ENCODE data around the gene FAM13A. TPM values are rescaled to one million over a fixed set of nuclear protein-coding genes. Genes with fewer than 3 reads are reported as not detected.

Gene FAM13A
- total and polyA plus RNA-seq, 9 of the 15 experiments (the other 6 are each of a cell fraction or from before 2014, with no cell fraction given) = 11.3 to 23.3 (median 14.7) TPM

- TF ChIP-seq TEAD4 (IDR thresholded peaks at IDR 0.05; ENCODE audit: low read length) = 0 out of 2 replicates have a peak, but pooled peaks have one; percentile 14
- no peak for TF ChIP-seq TEAD4 (CRISPR knock-in tag; IDR thresholded peaks at IDR 0.05; ENCODE audit: borderline replicate concordance)
- no peak for TF ChIP-seq E2F8 (IDR thresholded peaks at IDR 0.05; ENCODE audit: low read depth, partially characterized antibody)
- peak; percentile 47; the same call in 1 of the 2 replicates for TF ChIP-seq NFIC (IDR thresholded peaks at IDR 0.05)
- TF ChIP-seq KAT2B (IDR thresholded peaks at IDR 0.05; ENCODE audit: low read depth, low read length) = no peak
- no peak for TF ChIP-seq SMC3 (conservative IDR thresholded peaks at IDR 0.05; ENCODE audit: insufficient read depth, low read depth, low read length)
- TF ChIP-seq ASH1L (IDR thresholded peaks at IDR 0.05; ENCODE audit: borderline replicate concordance, low read depth, partially characterized antibody) = no peak
- TF ChIP-seq RBFOX2 (IDR thresholded peaks at IDR 0.05; ENCODE audit: low read depth, low read length) = no peak
- no peak for TF ChIP-seq KDM2B (CRISPR knock-in tag; IDR thresholded peaks at IDR 0.05)
- peak; percentile 47; the same call in 1 of the 2 replicates for TF ChIP-seq NCOR1 (IDR thresholded peaks at IDR 0.05)
- TF ChIP-seq FOXA3 (CRISPR knock-in tag; conservative IDR thresholded peaks at IDR 0.05 in 1 of 2, IDR thresholded peaks at IDR 0.05 in 1 of 2) = no peak
- no peak for TF ChIP-seq ZNF511 (CRISPR knock-in tag; IDR thresholded peaks at IDR 0.05)
- TF ChIP-seq SUPT5H (IDR thresholded peaks at IDR 0.05) = no peak
- TF ChIP-seq HDGF (IDR thresholded peaks at IDR 0.05) = no peak
- TF ChIP-seq ZFX (CRISPR knock-in tag; IDR thresholded peaks at IDR 0.05) = no peak
- no peak for TF ChIP-seq BRD4 (IDR thresholded peaks at IDR 0.05)
- no peak for TF ChIP-seq ZNF277 (CRISPR knock-in tag; IDR thresholded peaks at IDR 0.05; ENCODE audit: borderline replicate concordance)
- TF ChIP-seq POU5F1 (IDR thresholded peaks at IDR 0.05; ENCODE audit: borderline replicate concordance, low read depth, low read length, partially characterized antibody) = no peak
- TF ChIP-seq ZBTB2 (IDR thresholded peaks at IDR 0.05) = 0 out of 2 replicates have a peak, but pooled peaks have one; percentile 43
- TF ChIP-seq ZNF695 (CRISPR knock-in tag; IDR thresholded peaks at IDR 0.05) = no peak
- TF ChIP-seq RNF2 (IDR thresholded peaks at IDR 0.05) = no peak
- no peak for TF ChIP-seq ZNF77 (CRISPR knock-in tag; IDR thresholded peaks at IDR 0.05)
- TF ChIP-seq TBL1XR1 (IDR thresholded peaks at IDR 0.05; ENCODE audit: low read length in 2 of 2) = no peak
- TF ChIP-seq TAL1 (IDR thresholded peaks at IDR 0.05) = peak; percentile 53; the same call in 1 of the 2 replicates
- TF ChIP-seq EGR1 (conservative IDR thresholded peaks at IDR 0.05) = peak; percentile 41; the same call in 1 of the 2 replicates
- TF ChIP-seq POLR2AphosphoS5 (IDR thresholded peaks at IDR 0.05; ENCODE audit: control insufficient read depth, insufficient read depth, low read depth, low read length) = no peak
Observed at GRCh38 chr4:88698519-88698918, 358.5 kb downstream of the FAM13A start (continued).

All from K562 (cell line).